ENCODE results near the gene PARD6G. TPM values are rescaled to one million over a fixed set of nuclear protein-coding genes. Genes with fewer than 3 reads are reported as not detected.

The PARD6G gene
- total and polyA plus RNA-seq, 3 donors from 2014 or later, result 3.0 to 7.5 (median 5.3) TPM

GRCh38 chr18:80246445-80247392, 595 bp downstream of the PARD6G start:
- TF ChIP-seq POLR2A (IDR thresholded peaks at IDR 0.05), result no peak
- TF ChIP-seq, protein P1, sequence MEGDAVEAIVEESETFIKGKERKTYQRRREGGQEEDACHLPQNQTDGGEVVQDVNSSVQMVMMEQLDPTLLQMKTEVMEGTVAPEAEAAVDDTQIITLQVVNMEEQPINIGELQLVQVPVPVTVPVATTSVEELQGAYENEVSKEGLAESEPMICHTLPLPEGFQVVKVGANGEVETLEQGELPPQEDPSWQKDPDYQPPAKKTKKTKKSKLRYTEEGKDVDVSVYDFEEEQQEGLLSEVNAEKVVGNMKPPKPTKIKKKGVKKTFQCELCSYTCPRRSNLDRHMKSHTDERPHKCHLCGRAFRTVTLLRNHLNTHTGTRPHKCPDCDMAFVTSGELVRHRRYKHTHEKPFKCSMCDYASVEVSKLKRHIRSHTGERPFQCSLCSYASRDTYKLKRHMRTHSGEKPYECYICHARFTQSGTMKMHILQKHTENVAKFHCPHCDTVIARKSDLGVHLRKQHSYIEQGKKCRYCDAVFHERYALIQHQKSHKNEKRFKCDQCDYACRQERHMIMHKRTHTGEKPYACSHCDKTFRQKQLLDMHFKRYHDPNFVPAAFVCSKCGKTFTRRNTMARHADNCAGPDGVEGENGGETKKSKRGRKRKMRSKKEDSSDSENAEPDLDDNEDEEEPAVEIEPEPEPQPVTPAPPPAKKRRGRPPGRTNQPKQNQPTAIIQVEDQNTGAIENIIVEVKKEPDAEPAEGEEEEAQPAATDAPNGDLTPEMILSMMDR (IDR thresholded peaks at IDR 0.05), result no peak
- no peaks in the 10 kb centered on the region for H3K9me3 ChIP-seq
- no peaks in the 10 kb centered on the region for H3K4me1 ChIP-seq
- DNase-seq, result peak; percentile 51
- peak overlapping the region in 1 of 2 donors; percentile 50 for H3K27ac ChIP-seq
- intact Hi-C loops (cut with DNase I; ENCODE audit: low total_unique reads), result no loop called here
- no peaks in the 10 kb centered on the region for H3K27me3 ChIP-seq
- WGBS, 2 donors, result 1% methylated on average over 84 of the region's 106 CpGs; no CpG with 5 or more reads in 1 of the 2 donors
- H3K4me3 ChIP-seq, result peak overlapping the region; percentile 71 to 77
- H3K36me3 ChIP-seq (ENCODE audit: low read depth, missing control alignments), result no peaks in the 10 kb centered on the region

GRCh38 chr18:80245781-80246444, 1.4 kb downstream of the PARD6G start:
- H3K27ac ChIP-seq, result peak overlapping the region in 1 of 2 donors; percentile 50

GRCh38 chr18:80244956-80245730, 2.2 kb downstream of the PARD6G start:
- Histone ChIP-seq H3K27me3 (no peaks in the 10 kb centered on the region), H3K27ac (no peak overlapping the region), H3K9me3 (no peaks in the 10 kb centered on the region), H3K4me1 (no peaks in the 10 kb centered on the region), H3K4me3 (no peak overlapping the region), H3K36me3 (ENCODE audit: low read depth, missing control alignments) (no peaks in the 10 kb centered on the region)
- intact Hi-C loops (cut with DNase I; ENCODE audit: low total_unique reads), result no loop called here
- 65 to 66% methylated on average over 10 of the region's 10 CpGs for WGBS, 2 donors
- peak; percentile 13 for DNase-seq
- no peak for TF ChIP-seq POLR2A (IDR thresholded peaks at IDR 0.05)
- TF ChIP-seq, protein P1 (IDR thresholded peaks at IDR 0.05), result no peak

More at GRCh38 chr18:80245781-80246444, 1.4 kb downstream of the PARD6G start:
- peak overlapping the region; percentile 71 to 77 for H3K4me3 ChIP-seq
- no peaks in the 10 kb centered on the region for H3K4me1 ChIP-seq
- no peaks in the 10 kb centered on the region for H3K36me3 ChIP-seq (ENCODE audit: low read depth, missing control alignments)
- WGBS, 2 donors, result 29 to 32% methylated on average over 20 to 31 of the region's 31 CpGs
- DNase-seq, result peak; percentile 15
- TF ChIP-seq, protein P1 (IDR thresholded peaks at IDR 0.05), result no peak
- no peak for TF ChIP-seq POLR2A (IDR thresholded peaks at IDR 0.05)
- no peaks in the 10 kb centered on the region for H3K27me3 ChIP-seq
- intact Hi-C loops (cut with DNase I; ENCODE audit: low total_unique reads), result no loop called here
- no peaks in the 10 kb centered on the region for H3K9me3 ChIP-seq

GRCh38 chr18:80244167-80244566, 3.1 kb downstream of the PARD6G start:
- Histone ChIP-seq H3K4me3 (no peak overlapping the region), H3K9me3 (no peaks in the 10 kb centered on the region), H3K4me1 (no peaks in the 10 kb centered on the region), H3K27me3 (no peaks in the 10 kb centered on the region), H3K27ac (no peak overlapping the region), H3K36me3 (ENCODE audit: low read depth, missing control alignments) (no peaks in the 10 kb centered on the region)
- peak; percentile 3 for DNase-seq
- 86 to 87% methylated on average over 6 of the region's 6 CpGs for WGBS, 2 donors
- TF ChIP-seq, protein P1 (IDR thresholded peaks at IDR 0.05), result no peak
- TF ChIP-seq POLR2A (IDR thresholded peaks at IDR 0.05), result no peak
- intact Hi-C loops (cut with DNase I; ENCODE audit: low total_unique reads), result no loop called here
